NCI-H774 (cell line): ENCODE data around the gene NFKBIB.
A peak's percentile ranks its signal among the peaks of the same experiment; 100 is the strongest.
"Not testable (repeated sequence)": the region's sequence is repeated elsewhere in the genome, so short reads cannot be mapped to it uniquely, and the experiment has no call there.

Experiments
- DNase-seq: peaks from one replicate; lab custom pipeline; 2025; lab: John Stamatoyannopoulos, UW

The NFKBIB gene

DNA sequence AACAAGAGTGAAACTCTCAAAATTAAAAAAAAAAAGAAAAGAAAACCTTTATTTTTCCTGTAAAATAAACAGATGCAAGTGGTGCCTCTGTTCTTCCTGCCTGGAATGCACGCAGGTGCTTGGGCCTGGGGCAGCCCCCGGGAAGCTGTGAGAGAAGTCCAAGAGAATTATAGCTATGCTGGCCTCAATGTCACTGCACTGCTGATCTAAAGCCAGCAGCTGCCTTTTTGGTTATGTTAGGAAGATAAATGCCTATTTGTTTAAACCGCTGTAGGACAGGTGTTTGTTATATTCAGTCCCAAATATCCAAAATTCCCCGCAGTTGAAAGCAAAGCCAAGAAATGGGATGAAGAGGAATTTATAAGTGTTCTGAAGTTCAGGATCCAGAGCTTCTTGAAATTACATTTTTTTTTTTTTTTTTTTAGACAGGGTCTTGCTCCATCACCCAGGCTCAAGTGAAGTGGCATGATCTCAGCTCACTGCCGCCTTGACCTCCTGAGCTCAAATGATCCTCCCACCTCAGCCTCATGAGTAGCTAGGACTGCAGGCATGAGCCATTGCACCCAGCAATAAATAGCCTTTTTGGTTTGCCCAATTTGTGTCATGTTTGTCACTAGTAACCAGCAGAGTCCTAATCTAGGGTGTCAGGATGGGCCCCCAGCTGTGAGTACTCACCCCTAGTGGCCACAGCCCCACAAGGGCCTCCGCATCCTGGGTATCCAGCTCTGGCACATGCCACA, 23.9 kb upstream of the NFKBIB start:
- peak; percentile 22 for DNase-seq

- peak; percentile 94 for DNase-seq
Measured at GRCh38 chr19:38877781-38878574, 21.8 kb upstream of the NFKBIB start, which contains the start of gene RINL. Gene RINL (minus strand): TSS chr19:38878275. CDS start chr19:38876742, 1,533 bp downstream.

DNA sequence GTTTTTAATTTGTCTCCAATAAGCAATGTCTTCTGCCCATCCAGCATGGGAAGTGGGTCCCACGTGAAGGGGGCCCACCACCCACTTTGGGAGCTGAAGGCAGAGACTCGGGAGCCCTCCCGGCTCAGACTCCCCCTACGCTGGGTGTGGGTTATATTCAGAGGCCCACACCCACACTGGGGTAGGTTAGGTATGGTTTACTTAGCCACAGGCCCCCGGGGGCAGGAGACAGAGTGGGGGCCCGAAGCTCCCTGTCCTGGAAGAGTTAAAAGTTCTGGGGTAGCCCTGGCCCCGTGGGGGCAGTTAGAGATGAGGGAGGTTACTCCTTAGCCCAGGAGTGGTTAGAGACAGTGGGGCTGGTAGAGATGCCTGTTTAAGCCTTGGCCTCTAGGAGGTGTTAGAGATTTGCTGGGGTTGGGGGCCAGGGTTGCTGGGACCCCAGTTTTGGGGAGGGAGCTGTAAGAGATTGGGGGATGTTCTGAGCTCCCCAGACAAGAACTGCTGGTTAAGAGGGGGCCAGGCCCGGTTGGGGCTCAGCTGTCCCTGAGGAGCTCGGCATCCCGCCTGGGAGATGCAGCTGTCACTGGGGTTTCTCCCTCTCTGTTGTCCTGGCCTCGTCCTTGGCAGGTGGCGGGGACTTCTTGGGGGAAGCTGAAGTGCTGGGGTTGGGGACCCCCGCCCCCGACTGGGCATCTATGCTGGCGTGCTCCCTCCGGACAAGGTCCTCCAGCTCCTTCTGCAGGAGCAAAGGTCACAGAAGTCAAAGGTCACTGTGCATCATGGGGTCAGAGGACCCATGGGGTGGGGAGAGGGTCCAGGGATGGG, 21.0 kb upstream of the NFKBIB start:
- DNase-seq: no peak

- no peak for DNase-seq
Measured at GRCh38 chr19:38879400-38879751, 20.4 kb upstream of the NFKBIB start.

DNA sequence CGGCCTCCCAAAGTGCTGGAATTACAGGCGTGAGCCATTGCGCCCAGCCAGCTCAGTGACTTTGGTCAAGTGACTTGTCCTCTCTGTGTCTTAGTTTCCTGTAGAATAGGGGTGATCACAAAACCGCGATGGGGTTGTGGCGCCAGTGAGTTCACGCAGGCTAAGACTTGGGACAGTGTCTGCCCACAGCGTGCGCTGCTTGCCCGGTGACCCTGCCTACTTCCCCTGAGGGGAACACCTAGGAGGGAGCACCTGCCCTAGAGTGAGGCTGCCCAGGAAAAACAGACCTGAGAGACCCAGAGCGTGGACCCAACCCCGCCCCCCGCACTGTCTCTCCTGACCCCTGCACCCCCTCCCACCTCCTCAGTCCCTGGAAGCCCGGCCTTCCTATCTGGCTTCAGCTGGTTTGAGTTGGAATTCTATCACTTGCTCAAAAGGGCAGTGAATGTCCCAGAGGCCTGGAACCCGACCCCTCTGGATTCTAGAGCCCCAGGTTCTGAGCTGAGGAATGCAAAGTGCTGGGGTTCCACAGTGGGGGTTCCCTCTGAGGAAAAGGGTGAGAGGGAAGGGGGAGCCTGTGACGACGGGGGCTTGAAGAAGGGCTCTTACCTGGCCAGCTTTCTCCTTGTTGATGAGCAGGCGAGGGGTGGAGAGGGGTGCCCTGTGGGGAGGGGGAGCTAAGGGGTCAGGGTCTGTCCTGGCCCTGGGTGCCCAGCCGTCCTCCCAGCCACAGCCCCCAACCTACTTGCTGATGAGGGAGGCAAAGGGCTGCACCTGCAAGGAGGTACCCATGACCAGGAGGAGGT, 19.5 kb upstream of the NFKBIB start:
- no peak for DNase-seq

DNA sequence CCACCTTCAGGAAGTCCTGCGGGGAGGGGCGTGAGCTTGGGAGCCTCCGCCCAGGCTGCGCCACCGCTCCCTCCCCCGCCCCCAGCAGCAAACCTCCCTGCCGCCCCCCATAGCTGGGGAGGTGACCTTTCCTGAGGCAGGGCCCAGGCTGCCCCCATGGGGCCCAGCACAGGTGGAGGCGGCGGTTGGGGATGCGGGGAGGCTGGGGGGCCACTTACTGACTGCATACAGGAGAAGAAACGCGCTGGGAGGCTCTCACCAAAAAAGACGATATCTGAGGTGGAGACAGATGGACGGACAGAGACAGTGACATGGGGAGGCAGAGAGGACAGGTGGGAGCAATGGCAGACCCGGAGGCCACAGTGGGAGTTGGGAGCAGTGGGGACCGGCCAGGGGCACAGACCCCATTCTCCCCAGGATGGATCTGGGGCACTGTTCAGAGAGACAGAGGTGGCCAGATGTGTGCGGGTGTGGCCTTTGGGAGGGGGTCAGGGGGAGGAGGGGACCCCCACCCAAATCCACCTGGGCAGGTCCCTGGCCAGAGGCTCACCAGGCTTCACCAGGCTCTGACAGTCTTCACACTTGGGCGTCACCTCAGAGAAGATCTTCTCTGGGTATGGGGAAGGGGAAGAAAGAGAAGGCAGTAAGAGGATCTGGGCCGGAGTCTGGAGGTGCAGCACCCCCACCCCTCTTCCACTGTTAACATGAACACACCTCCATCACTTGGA, 18.7 kb upstream of the NFKBIB start:
- no peak for DNase-seq

- DNase-seq: no peak
Measured at GRCh38 chr19:38883286-38883685, 16.5 kb upstream of the NFKBIB start.

GRCh38 chr19:38884691-38885090, 15.1 kb upstream of the NFKBIB start:
- not testable (repeated sequence) for DNase-seq

- DNase-seq: no peak
Measured at GRCh38 chr19:38888876-38889275, 10.9 kb upstream of the NFKBIB start.

- no peak for DNase-seq
Measured at GRCh38 chr19:38889803-38890202, 10.0 kb upstream of the NFKBIB start.

- DNase-seq: no peak
Measured at GRCh38 chr19:38890686-38891085, 9.1 kb upstream of the NFKBIB start.

DNA sequence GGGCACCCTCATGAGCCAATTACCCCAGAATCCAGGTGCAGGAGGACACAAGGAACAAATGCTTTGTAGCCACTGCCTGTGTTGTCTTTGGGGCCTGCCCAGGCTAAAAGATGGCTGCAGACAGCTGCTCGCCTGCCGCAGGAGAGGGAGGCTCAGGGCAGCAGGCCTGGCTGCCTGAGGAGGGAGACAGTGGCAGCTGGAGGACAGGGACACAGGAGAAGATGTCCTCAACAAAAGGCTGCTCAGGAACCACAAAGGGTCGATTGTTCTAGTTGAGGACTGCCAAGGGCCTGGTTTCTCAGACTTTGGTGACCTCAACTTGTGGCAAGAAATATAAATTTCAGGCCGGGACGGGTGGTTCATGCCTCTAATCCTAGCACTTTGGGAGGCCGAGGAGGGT, 8.0 kb upstream of the NFKBIB start:
- DNase-seq: no peak

DNA sequence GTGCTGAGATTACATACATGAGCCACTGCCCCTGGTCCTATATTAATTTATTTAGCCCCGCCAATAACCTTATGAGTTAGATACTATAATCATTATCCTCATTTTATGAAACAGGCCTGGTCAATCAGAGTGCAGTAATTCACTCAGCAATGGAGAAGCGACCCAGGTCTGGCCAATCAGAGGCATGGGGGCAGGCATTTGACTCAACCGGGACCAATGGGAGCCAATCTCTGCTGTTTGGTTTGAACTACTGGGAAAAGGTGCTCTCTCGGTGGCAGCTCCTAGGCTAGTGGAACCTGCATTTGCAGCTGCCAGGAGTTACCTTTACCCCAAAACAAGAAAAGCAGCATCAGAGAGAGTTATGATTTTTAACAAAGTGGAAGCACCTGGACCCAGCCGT, 6.9 kb upstream of the NFKBIB start:
- DNase-seq: peak; percentile 9

- no peak for DNase-seq
Measured at GRCh38 chr19:38893341-38893771, 6.4 kb upstream of the NFKBIB start.

DNA sequence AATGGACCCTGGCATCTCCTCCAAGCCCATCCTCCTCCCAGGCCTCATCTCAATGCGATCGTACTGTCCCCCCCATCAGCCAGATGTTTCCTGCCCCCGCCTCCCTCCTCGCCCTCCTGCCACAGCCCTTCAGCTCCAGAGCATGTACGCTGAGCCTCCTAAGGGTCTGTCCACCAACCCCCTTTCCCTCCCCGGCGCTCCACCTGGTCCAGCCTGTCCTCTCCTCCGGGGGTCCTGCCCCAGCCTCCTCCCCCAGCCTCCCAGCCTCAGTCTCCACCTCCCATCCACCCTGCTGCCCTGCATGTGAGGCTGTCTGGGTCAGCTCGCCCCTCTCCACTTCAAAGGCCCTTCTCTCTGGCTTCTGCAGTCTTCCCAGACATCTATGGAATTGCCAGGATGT, 4.8 kb upstream of the NFKBIB start:
- no peak for DNase-seq

GRCh38 chr19:38898788-38899446, 852 bp upstream of the NFKBIB start:
- no peak for DNase-seq

DNA sequence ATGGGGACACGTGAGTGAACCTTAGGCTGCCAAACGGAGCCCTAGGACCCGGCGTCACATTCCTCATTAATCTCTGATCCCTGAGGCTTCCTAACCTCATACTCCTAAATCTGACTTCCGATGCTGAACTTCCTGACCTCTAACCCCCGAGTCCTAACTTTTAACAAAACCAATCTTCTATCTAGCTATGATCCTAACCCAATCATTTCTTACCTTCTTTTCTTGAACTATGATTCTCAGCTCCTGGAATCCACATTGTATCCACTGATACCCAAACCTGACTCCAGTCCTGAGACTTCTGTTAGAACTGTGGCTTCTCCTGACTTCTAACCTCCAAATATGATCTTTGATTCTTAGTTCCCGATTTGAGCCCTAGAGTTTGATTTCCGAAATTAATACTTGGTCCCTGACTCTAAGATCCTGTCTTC, 447 bp downstream of the NFKBIB start:
- DNase-seq: no peak

DNA sequence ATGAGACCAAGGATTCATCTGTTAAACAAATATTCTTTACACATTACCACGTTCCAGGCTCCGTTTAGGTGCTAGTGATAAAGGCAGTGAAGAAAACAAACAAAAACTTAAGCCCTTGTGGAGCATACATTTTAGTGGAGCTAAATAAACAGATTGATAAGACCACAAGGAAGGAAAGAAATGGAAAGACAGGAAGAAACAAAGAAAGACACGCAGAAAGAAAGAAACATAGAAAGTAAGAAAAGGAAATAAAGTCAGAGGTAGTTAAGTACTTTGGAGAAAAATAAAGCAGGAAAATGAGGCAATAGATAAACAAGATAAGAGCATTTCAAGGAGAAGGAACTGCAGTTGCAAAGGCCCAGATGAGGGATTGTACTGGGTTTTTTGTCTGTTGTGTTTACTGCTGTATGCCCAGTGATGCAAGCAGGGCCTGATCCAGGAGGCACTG, 998 bp downstream of the NFKBIB start:
- DNase-seq: no peak

DNA sequence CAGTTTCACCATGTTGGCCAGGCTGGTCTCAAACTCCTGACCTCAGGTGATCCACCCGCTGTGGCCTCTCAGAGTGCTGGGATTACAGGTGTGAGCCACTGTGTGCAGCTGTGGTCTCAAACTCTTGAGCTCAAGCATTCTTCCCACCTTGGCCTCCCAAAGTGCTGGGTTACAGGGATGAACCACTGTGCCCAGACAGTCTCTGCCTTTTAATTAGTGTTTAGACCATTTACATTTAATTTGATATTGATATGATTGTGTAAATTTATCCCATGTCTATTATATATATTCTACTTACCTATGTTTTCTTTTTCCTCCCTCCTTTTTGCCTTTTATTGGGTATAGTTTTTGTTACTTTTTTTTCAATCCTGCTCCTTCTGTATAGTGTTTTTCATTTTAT, 1.9 kb downstream of the NFKBIB start:
- DNase-seq: no peak
